OCI-LY7 (cell line): Measurements from ENCODE around the gene CLCA2. TPM values are rescaled to one million over a fixed set of nuclear protein-coding genes. Genes with fewer than 3 reads are reported as not detected.

ENCODE experiments used
- BruUV-seq: library from RNA; stranded (reverse); fragments of 400-500 nt; replicated peaks from 2 replicates; lab custom pipeline; 2021; lab: Mats Ljungman, UMichigan
- CTCF ChIA-PET: fragments of 300-600 bp; sonication (Branson Sonifier 250); formaldehyde crosslinking; loops from one replicate; lab custom pipeline; 2022; ENCODE audit warnings: antibody characterized with exemption; ENCODE audit not compliant: unreplicated experiment; lab: Charles Lee
- POLR2A ChIA-PET: fragments of 300-600 bp; sonication (Branson Sonifier 250); formaldehyde crosslinking; loops from one replicate; lab custom pipeline; 2022; ENCODE audit warnings: antibody characterized with exemption; lab: Charles Lee
- DNase-seq: peaks from one replicate; pipeline ENCODE4 v3.0.0-alpha.2; 2015; ENCODE audit warnings: low spot score
- H2AFZ ChIP-seq: fragments of 200-600 bp; sonication (generic), shearing (Covaris generic); 2 replicates; pipeline ENCODE4 v1.6.1; 2014; ENCODE audit warnings: mild to moderate bottlenecking, antibody characterized with exemption, low read length, moderate library complexity
- H3K27ac ChIP-seq: fragments of 200-600 bp; sonication (generic); 2 replicates; pipeline ENCODE4 v1.5.1; 2014; ENCODE audit warnings: mixed run types, low read depth, mild to moderate bottlenecking, moderate library complexity, low read length, inconsistent platforms; ENCODE audit not compliant: poor library complexity, severe bottlenecking
- H3K36me3 ChIP-seq: fragments of 200-600 bp; sonication (generic); 2 replicates; pipeline ENCODE4 v1.6.1; 2014; ENCODE audit warnings: mild to moderate bottlenecking, antibody characterized with exemption, low read length, moderate library complexity, mixed read lengths; ENCODE audit not compliant: insufficient read depth
- H3K4me1 ChIP-seq: fragments of 200-600 bp; sonication (generic); 2 replicates; pipeline ENCODE4 v1.5.1; 2014; ENCODE audit warnings: mild to moderate bottlenecking, low read length; ENCODE audit not compliant: insufficient read depth, poor library complexity, severe bottlenecking
- H3K4me2 ChIP-seq: fragments of 200-600 bp; sonication (generic); 2 replicates; pipeline ENCODE4 v1.6.1; 2014; ENCODE audit warnings: mild to moderate bottlenecking, low read length
- H3K4me3 ChIP-seq: fragments of 200-600 bp; sonication (generic); 2 replicates; pipeline ENCODE4 v1.5.1; 2014; ENCODE audit warnings: mild to moderate bottlenecking, low read depth, low read length; ENCODE audit not compliant: poor library complexity, severe bottlenecking
- H3K79me2 ChIP-seq: fragments of 200-600 bp; sonication (generic); 2 replicates; pipeline ENCODE4 v1.6.1; 2016; ENCODE audit warnings: low read depth, mild to moderate bottlenecking, low read length, moderate library complexity, mixed read lengths; ENCODE audit not compliant: insufficient read depth
- H3K9me2 ChIP-seq: fragments of 200-600 bp; sonication (generic); 2 replicates; pipeline ENCODE4 v1.6.1; 2016; ENCODE audit warnings: mild to moderate bottlenecking, low read length, mixed read lengths; ENCODE audit not compliant: insufficient read depth
- H3K9me3 ChIP-seq: fragments of 200-600 bp; sonication (generic); 2 replicates; pipeline ENCODE4 v1.6.1; 2014; ENCODE audit warnings: mild to moderate bottlenecking, mixed run types, low read length, mixed read lengths
- H4K20me1 ChIP-seq: fragments of 200-600 bp; sonication (generic); 2 replicates; pipeline ENCODE4 v1.6.1; 2014; ENCODE audit warnings: mild to moderate bottlenecking, antibody characterized with exemption, low read length, moderate library complexity, mixed read lengths; ENCODE audit not compliant: insufficient read depth
- CTCF ChIP-seq: fragments of 200-600 bp; sonication (generic); conservative IDR thresholded peaks from 2 replicates; pipeline ENCODE4 v1.5.1; 2014; ENCODE audit warnings: mild to moderate bottlenecking, antibody characterized with exemption, low read length, moderate library complexity, mixed read lengths
- EZH2phosphoT487 ChIP-seq: fragments of 200-600 bp; sonication (generic); IDR thresholded peaks from 2 replicates; pipeline ENCODE4 v1.6.1; 2018; ENCODE audit warnings: low read depth, borderline replicate concordance, mild to moderate bottlenecking, mixed run types, antibody characterized with exemption, low read length, moderate library complexity, mixed read lengths
- intact Hi-C: fragments of 100-400 bp; cut with micrococcal nuclease; formaldehyde crosslinking; loops from one replicate; pipeline ENCODE4 v1.10.0; 2022; ENCODE audit not compliant: unreplicated experiment
- total RNA-seq, 2 experiments: library from RNA; depleted of rRNA in 1 of 2; stranded (reverse); fragments of >200 nt in 1 of 2; shearing (Covaris generic) in 1 of 2; gene quantifications; 2 replicates each; pipeline ENCODE4 v1.2.3, GENCODE V29; 2014 to 2022

CLCA2 gene
- total RNA-seq, 2 experiments from 2014 or later = not detected

- Histone ChIP-seq H3K4me2 (no peak overlapping the region), H2AFZ (no peak overlapping the region), H3K27ac (no peak overlapping the region), H3K79me2 (no peaks in the 10 kb centered on the region), H3K9me3 (no peaks in the 10 kb centered on the region), H3K9me2 (no peaks in the 10 kb centered on the region), H3K36me3 (no peaks in the 10 kb centered on the region), H4K20me1 (no peaks in the 10 kb centered on the region), H3K4me1 (no peaks in the 10 kb centered on the region), H3K4me3 (no peak overlapping the region)
- TF ChIP-seq EZH2phosphoT487 (no peak), CTCF (no peak)
- no TSS peak for BruUV-seq
- DNase-seq = no peak
- intact Hi-C loops = no loop called here
- CTCF ChIA-PET = no interaction called here
- POLR2A ChIA-PET = no interaction called here
Measured at GRCh38 chr1:86487811-86488141, 63.8 kb downstream of the CLCA2 start.

- BruUV-seq = no TSS peak
- H3K4me3 ChIP-seq = no peak overlapping the region
- intact Hi-C loops = no loop called here
- DNase-seq = no peak
- TF ChIP-seq EZH2phosphoT487 = no peak
- TF ChIP-seq CTCF = no peak
- H4K20me1 ChIP-seq = no peaks in the 10 kb centered on the region
- H3K36me3 ChIP-seq = no peaks in the 10 kb centered on the region
- H3K9me3 ChIP-seq = no peaks in the 10 kb centered on the region
- H3K27ac ChIP-seq = no peak overlapping the region
- no peaks in the 10 kb centered on the region for H3K79me2 ChIP-seq
- H3K4me1 ChIP-seq = no peaks in the 10 kb centered on the region
- no peaks in the 10 kb centered on the region for H3K9me2 ChIP-seq
- ChIA-PET POLR2A (interaction anchor here (1.1 to 1.5 kb wide), 2 partner anchors 9 to 14 kb away, joined by 3 to 4 read pairs; no protein-coding TSS in a partner anchor), CTCF (no interaction called here)
- H2AFZ ChIP-seq = no peak overlapping the region
- H3K4me2 ChIP-seq = no peak overlapping the region
Measured at GRCh38 chr1:86489242-86489878, 65.4 kb downstream of the CLCA2 start.

DNA sequence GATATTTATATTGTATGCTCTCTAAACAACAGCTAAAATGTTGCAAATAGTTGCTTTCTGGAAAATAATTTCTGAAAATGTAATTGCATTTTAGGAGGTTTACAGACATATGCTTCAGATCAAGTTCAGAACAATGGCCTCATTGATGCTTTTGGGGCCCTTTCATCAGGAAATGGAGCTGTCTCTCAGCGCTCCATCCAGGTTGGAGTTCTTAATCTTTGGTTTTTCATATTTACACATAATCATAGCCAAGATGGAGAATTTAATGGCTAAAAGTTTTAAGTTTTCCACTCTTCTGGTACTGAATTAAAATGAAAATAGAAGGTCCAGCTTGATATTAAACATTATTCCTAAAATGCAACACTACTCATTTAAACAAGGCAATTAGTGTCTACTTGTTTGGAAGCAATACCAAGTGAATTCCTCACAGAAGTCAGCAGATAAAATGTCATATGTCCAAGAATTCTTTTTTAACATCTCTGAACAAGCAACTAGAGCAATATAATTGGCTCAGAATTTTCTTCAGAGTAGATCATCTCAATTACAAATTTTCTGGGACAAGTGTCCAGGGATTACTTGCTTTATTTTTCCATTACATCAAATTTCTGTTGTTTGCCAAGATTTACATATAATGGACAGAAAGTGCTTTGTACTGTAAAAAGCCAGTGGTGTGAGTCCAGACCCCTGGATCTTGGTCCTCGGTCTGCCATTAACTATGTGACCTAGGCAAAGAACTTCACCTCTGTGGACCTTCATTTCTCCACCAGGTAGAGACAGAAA, 67.4 kb downstream of the CLCA2 start:
- CTCF ChIA-PET = no interaction called here
- intact Hi-C loops = no loop called here
- no TSS peak for BruUV-seq

More for the DNA sequence above, 67.4 kb downstream of the CLCA2 start:
- H3K9me2 ChIP-seq = no peaks in the 10 kb centered on the region
- H3K27ac ChIP-seq = no peak overlapping the region
- POLR2A ChIA-PET = interaction anchor here (1.4 kb wide), 1 partner anchor 40 kb away, joined by 3 read pairs; no protein-coding TSS in a partner anchor
- H3K4me1 ChIP-seq = no peaks in the 10 kb centered on the region
- no peak overlapping the region for H3K4me3 ChIP-seq
- TF ChIP-seq CTCF (no peak), EZH2phosphoT487 (no peak)
- H2AFZ ChIP-seq = no peak overlapping the region
- no peak overlapping the region for H3K4me2 ChIP-seq
- no peaks in the 10 kb centered on the region for H4K20me1 ChIP-seq
- no peaks in the 10 kb centered on the region for H3K36me3 ChIP-seq
- H3K79me2 ChIP-seq = no peaks in the 10 kb centered on the region
- H3K9me3 ChIP-seq = no peaks in the 10 kb centered on the region
- no peak for DNase-seq
